Measurements from ENCODE around the gene RBBP8.

The RBBP8 gene

DNA sequence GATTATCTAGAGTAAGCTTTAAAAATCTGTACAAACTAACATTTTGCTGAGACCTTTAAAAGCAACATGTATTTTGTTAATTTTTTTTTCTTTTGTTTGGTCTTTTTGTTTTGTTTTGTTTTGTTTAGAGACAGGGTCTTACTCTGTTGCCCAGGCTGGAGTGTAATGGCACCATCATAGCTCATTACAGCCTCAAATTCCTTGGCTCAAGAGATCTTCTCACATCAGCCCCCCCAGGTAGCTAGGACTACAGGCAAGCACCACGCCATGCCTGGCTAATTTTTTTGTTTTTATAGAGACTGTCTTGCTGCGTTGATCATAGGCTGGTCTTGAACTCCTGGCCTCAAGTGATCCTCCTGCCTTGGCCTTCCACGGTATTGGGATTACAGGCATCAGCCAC, 23.1 kb downstream of the RBBP8 start:
- TF ChIP-seq, protein P1, sequence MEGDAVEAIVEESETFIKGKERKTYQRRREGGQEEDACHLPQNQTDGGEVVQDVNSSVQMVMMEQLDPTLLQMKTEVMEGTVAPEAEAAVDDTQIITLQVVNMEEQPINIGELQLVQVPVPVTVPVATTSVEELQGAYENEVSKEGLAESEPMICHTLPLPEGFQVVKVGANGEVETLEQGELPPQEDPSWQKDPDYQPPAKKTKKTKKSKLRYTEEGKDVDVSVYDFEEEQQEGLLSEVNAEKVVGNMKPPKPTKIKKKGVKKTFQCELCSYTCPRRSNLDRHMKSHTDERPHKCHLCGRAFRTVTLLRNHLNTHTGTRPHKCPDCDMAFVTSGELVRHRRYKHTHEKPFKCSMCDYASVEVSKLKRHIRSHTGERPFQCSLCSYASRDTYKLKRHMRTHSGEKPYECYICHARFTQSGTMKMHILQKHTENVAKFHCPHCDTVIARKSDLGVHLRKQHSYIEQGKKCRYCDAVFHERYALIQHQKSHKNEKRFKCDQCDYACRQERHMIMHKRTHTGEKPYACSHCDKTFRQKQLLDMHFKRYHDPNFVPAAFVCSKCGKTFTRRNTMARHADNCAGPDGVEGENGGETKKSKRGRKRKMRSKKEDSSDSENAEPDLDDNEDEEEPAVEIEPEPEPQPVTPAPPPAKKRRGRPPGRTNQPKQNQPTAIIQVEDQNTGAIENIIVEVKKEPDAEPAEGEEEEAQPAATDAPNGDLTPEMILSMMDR (conservative IDR thresholded peaks at IDR 0.05; ENCODE audit: control insufficient read depth, insufficient read depth, low read depth, low read length) = no peak
- H3K4me3 ChIP-seq (ENCODE audit: control insufficient read depth, low read depth, low read length) = no peak overlapping the region
- no peak for DNase-seq (ENCODE audit: low read depth)

DNA sequence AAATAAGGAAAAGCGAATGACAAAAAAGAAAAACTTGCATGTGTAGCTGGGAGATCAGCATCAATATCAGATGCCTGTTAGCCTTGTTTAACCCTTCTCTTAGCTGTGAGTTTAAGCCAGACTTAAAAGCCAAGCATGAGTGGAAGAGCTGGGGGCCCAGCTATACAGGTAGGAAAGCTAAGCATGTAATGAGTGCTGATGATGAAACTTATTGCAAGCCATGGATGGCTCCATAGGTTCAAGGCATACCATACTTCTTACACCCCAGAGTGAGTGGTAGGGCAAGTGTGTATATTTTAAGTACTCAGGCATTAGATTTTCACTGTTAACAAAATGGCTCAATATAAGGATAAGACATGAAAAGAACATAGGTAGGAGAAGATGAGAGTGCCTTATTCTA, 28.0 kb downstream of the RBBP8 start:
- H3K4me3 ChIP-seq (ENCODE audit: control insufficient read depth, low read depth, low read length) = no peak overlapping the region
- TF ChIP-seq, protein P1 (conservative IDR thresholded peaks at IDR 0.05; ENCODE audit: control insufficient read depth, insufficient read depth, low read depth, low read length) = no peak
- no peak for DNase-seq (ENCODE audit: low read depth)

GRCh38 chr18:22962004-22962403, 28.9 kb downstream of the RBBP8 start:
- DNase-seq (ENCODE audit: low read depth) = no peak
- H3K4me3 ChIP-seq (ENCODE audit: control insufficient read depth, low read depth, low read length) = no peak overlapping the region
- TF ChIP-seq, protein P1 (conservative IDR thresholded peaks at IDR 0.05; ENCODE audit: control insufficient read depth, insufficient read depth, low read depth, low read length) = no peak

DNA sequence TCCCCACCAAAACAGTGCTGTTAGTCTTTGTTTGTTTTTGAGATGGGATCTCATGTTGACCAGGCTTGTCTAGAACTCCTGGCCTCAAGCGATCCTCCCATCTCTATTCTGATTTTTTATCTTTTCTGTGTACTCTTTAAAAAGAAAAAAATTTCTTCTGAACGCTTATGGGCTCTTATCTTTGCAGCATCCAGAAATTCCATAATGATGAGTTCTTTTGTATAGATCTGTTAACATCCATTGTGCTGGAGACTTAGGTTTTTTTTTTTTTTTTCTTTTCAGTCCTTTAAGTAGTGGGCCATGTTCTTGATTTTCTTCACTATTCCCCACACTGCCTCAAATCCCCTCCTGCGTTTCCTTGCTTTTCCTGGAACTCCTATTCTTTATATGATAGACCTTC, 31.0 kb downstream of the RBBP8 start:
- DNase-seq (ENCODE audit: low read depth) = no peak
- TF ChIP-seq, protein P1 (conservative IDR thresholded peaks at IDR 0.05; ENCODE audit: control insufficient read depth, insufficient read depth, low read depth, low read length) = no peak
- H3K4me3 ChIP-seq (ENCODE audit: control insufficient read depth, low read depth, low read length) = no peak overlapping the region

DNA sequence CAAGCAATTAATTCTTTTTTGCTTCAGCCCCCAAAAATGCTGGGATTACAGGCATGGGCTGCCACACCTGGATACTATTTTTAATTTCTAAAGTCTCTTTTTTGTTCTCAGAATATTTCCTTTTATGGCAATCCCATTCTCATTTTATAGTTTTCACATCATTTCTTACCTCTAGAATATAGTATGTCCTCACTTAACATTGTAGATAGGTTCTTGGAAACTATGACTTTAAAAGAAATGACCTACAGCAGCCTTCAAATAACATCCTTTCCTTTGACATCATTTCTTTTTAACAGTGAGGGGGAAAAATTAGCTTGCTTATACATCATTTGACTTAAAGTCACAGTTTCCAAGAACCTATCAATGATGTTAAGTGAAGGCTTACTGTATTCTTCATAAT, 31.6 kb downstream of the RBBP8 start:
- H3K4me3 ChIP-seq (ENCODE audit: control insufficient read depth, low read depth, low read length) = no peak overlapping the region
- DNase-seq (ENCODE audit: low read depth) = no peak
- TF ChIP-seq, protein P1 (conservative IDR thresholded peaks at IDR 0.05; ENCODE audit: control insufficient read depth, insufficient read depth, low read depth, low read length) = no peak

DNA sequence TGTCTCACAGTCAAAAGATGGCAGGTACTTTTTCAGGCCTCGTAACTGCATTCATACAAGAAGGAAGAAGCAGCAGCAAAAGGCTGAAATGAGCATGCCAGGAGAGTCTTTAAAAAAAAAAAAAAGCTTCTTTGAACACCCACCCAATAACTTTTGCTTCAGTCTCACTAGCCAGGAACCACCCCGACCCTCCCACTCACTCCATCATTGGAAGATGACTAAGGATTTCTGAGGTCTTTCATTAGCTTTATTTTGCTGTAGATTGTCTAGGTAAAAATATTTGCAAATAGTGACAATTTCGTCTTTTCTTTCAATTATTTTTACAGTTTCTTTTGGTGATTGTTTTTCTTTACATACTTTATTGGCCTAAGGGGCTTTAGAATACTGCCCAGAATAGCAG, 37.9 kb downstream of the RBBP8 start:
- peak; percentile 59 for DNase-seq (ENCODE audit: low read depth)
- no peak overlapping the region for H3K4me3 ChIP-seq (ENCODE audit: control insufficient read depth, low read depth, low read length)
- TF ChIP-seq, protein P1 (conservative IDR thresholded peaks at IDR 0.05; ENCODE audit: control insufficient read depth, insufficient read depth, low read depth, low read length) = no peak

DNA sequence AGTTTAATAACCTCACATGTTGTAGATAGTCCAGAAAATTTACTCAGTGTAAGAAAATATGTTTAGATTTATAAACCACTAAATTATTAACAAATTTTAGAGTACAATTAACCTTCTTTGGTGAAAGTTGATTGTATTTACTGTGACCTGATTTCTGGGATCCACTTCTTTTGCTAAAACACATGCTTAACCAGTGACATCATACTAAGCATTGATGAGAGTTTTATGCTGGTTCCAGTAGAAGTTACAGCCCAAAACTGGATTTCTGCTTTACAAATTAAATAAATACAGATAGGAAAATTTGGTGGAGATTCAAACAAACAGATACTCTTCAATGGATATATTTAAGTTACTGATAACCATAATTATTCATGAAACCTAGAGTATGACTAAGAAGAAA, 40.9 kb downstream of the RBBP8 start:
- DNase-seq (ENCODE audit: low read depth) = no peak
- H3K4me3 ChIP-seq (ENCODE audit: control insufficient read depth, low read depth, low read length) = no peak overlapping the region
- TF ChIP-seq, protein P1 (conservative IDR thresholded peaks at IDR 0.05; ENCODE audit: control insufficient read depth, insufficient read depth, low read depth, low read length) = no peak

All from fibroblast of mammary gland (primary cell).